ENCODE results near the gene TNIK. TPM values are rescaled to one million over a fixed set of nuclear protein-coding genes. Genes with fewer than 3 reads are reported as not detected.

Gene TNIK
- total RNA-seq, 6 experiments from 2014 or later, result 10.6 to 17.2 (median 11.8) TPM

GRCh38 chr3:171283848-171284222, 176.4 kb downstream of the TNIK start:
- Mint-ChIP-seq H3K27me3 (ENCODE audit: insufficient read depth) (no peaks in the 10 kb centered on the region), H3K9me3 (no peaks in the 10 kb centered on the region), H3K36me3 (ENCODE audit: low read depth) (no peaks in the 10 kb centered on the region), H3K4me1 (ENCODE audit: low read depth) (peaks cover 56% of the 10 kb centered on the region), H3K4me3 (no peak overlapping the region; the same call in 1 of the 2 replicates), H3K27ac (peak overlapping the region; percentile 93)
- TF ChIP-seq, protein P1, sequence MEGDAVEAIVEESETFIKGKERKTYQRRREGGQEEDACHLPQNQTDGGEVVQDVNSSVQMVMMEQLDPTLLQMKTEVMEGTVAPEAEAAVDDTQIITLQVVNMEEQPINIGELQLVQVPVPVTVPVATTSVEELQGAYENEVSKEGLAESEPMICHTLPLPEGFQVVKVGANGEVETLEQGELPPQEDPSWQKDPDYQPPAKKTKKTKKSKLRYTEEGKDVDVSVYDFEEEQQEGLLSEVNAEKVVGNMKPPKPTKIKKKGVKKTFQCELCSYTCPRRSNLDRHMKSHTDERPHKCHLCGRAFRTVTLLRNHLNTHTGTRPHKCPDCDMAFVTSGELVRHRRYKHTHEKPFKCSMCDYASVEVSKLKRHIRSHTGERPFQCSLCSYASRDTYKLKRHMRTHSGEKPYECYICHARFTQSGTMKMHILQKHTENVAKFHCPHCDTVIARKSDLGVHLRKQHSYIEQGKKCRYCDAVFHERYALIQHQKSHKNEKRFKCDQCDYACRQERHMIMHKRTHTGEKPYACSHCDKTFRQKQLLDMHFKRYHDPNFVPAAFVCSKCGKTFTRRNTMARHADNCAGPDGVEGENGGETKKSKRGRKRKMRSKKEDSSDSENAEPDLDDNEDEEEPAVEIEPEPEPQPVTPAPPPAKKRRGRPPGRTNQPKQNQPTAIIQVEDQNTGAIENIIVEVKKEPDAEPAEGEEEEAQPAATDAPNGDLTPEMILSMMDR (IDR thresholded peaks at IDR 0.05), result no peak
- DNase-seq, result no peak

GRCh38 chr3:171283183-171283847, 176.9 kb downstream of the TNIK start:
- TF ChIP-seq, protein P1 (IDR thresholded peaks at IDR 0.05), result no peak
- Mint-ChIP-seq H3K4me1 (ENCODE audit: low read depth) (peaks cover 56% of the 10 kb centered on the region), H3K27ac (peak overlapping the region; percentile 93; the same call in 1 of the 2 replicates), H3K36me3 (ENCODE audit: low read depth) (no peaks in the 10 kb centered on the region), H3K27me3 (ENCODE audit: insufficient read depth) (no peaks in the 10 kb centered on the region), H3K4me3 (no peak overlapping the region), H3K9me3 (no peaks in the 10 kb centered on the region)
- DNase-seq, result no peak

DNA sequence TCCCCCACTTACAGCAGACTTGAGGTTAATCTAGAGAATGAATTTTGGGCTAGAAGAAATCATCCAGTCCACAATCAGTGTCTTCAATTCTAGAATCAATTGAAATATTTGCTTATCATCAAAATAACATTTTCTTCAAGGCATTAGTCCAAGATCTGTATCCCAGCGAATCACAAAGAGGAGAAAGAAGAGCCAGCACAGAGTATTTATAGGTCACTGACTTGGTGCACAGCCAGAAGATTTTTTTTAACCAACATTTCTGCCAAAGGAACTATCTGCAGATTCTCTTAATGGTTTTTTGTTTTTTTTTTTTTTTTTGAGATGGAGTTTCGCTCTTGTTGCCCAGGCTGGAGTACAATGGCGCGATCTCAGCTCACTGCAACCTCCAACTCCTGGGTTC, 178.2 kb downstream of the TNIK start:
- TF ChIP-seq, protein P1 (IDR thresholded peaks at IDR 0.05), result no peak
- H3K4me3 Mint-ChIP-seq, result no peak overlapping the region
- H3K27ac Mint-ChIP-seq, result no peak overlapping the region
- no peaks in the 10 kb centered on the region for H3K9me3 Mint-ChIP-seq
- no peaks in the 10 kb centered on the region for H3K36me3 Mint-ChIP-seq (ENCODE audit: low read depth)
- DNase-seq, result peak; percentile 47
- no peaks in the 10 kb centered on the region for H3K27me3 Mint-ChIP-seq (ENCODE audit: insufficient read depth)
- peaks cover 56% of the 10 kb centered on the region for H3K4me1 Mint-ChIP-seq (ENCODE audit: low read depth)

- no peaks in the 10 kb centered on the region for H3K27me3 Mint-ChIP-seq (ENCODE audit: insufficient read depth)
- H3K4me3 Mint-ChIP-seq, result no peak overlapping the region
- no peak overlapping the region for H3K27ac Mint-ChIP-seq
- TF ChIP-seq, protein P1 (IDR thresholded peaks at IDR 0.05), result no peak
- no peaks in the 10 kb centered on the region for H3K36me3 Mint-ChIP-seq (ENCODE audit: low read depth)
- DNase-seq, result no peak
- peaks cover 56% of the 10 kb centered on the region for H3K4me1 Mint-ChIP-seq (ENCODE audit: low read depth)
- no peaks in the 10 kb centered on the region for H3K9me3 Mint-ChIP-seq
These were observed 178.8 kb downstream of the TNIK start for GRCh38 chr3:171281256-171281992.

DNA sequence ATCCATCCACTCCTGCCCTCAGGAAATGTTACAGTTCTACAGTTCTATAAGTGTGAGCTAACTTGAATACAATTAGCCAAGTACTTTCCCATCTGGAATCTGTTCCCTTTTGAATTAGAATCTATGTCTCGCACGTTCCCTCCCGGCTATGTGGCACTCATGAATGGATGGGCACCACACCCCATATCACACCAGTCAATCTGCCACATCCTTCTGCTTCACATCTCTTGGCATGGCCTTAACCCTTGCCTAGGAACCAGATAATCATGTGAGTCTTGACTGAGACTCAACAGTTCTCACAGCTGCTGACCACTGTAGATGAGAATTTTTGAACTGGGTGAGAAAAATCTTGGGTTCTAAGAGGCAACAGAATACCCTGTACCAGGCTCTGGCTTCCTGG, 180.2 kb downstream of the TNIK start:
- TF ChIP-seq, protein P1 (IDR thresholded peaks at IDR 0.05), result no peak
- Mint-ChIP-seq H3K36me3 (ENCODE audit: low read depth) (peaks cover 4% of the 10 kb centered on the region), H3K27me3 (ENCODE audit: insufficient read depth) (no peaks in the 10 kb centered on the region), H3K27ac (no peak overlapping the region), H3K9me3 (no peaks in the 10 kb centered on the region; the same call in 1 of the 2 replicates), H3K4me1 (ENCODE audit: low read depth) (peaks cover 45% of the 10 kb centered on the region), H3K4me3 (no peak overlapping the region)
- DNase-seq, result no peak

Measured in HFFc6 (cell line).